ENCODE data around the gene SPOCK1.

SPOCK1 gene

GRCh38 chr5:137361280-137361679 lies 137.8 kb downstream of the SPOCK1 start:
- Mint-ChIP-seq H3K27me3 (ENCODE audit: low read depth) (peaks cover 30% of the 10 kb centered on the region), H3K27ac (no peak overlapping the region), H3K9me3 (no peaks in the 10 kb centered on the region), H3K4me3 (no peak overlapping the region), H3K36me3 (ENCODE audit: low read depth) (no peaks in the 10 kb centered on the region), H3K4me1 (peaks cover 9% of the 10 kb centered on the region)
- no peak for TF ChIP-seq CTCF (IDR thresholded peaks at IDR 0.05; ENCODE audit: unreplicated experiment in 3 of 3)

- Mint-ChIP-seq H3K27ac (no peak overlapping the region), H3K9me3 (no peaks in the 10 kb centered on the region), H3K27me3 (ENCODE audit: low read depth) (peaks cover 34% of the 10 kb centered on the region), H3K36me3 (ENCODE audit: low read depth) (no peaks in the 10 kb centered on the region), H3K4me1 (peaks cover 2% of the 10 kb centered on the region), H3K4me3 (no peak overlapping the region)
- no peak for TF ChIP-seq CTCF (IDR thresholded peaks at IDR 0.05; ENCODE audit: unreplicated experiment in 3 of 3)
Observed at GRCh38 chr5:137360607-137361006, 138.5 kb downstream of the SPOCK1 start.

- Mint-ChIP-seq H3K36me3 (ENCODE audit: low read depth) (no peaks in the 10 kb centered on the region), H3K27ac (no peak overlapping the region), H3K27me3 (ENCODE audit: low read depth) (peaks cover 41% of the 10 kb centered on the region), H3K4me1 (no peaks in the 10 kb centered on the region), H3K9me3 (no peaks in the 10 kb centered on the region), H3K4me3 (no peak overlapping the region)
- TF ChIP-seq CTCF (IDR thresholded peaks at IDR 0.05; ENCODE audit: unreplicated experiment in 3 of 3) = no peak
Observed at GRCh38 chr5:137359941-137360340, 139.2 kb downstream of the SPOCK1 start.

- no peak for TF ChIP-seq CTCF (IDR thresholded peaks at IDR 0.05; ENCODE audit: unreplicated experiment in 3 of 3)
- no peaks in the 10 kb centered on the region for H3K9me3 Mint-ChIP-seq
- H3K4me3 Mint-ChIP-seq = no peak overlapping the region
- no peaks in the 10 kb centered on the region for H3K4me1 Mint-ChIP-seq
- H3K36me3 Mint-ChIP-seq (ENCODE audit: low read depth) = no peaks in the 10 kb centered on the region
- peaks cover 50% of the 10 kb centered on the region for H3K27me3 Mint-ChIP-seq (ENCODE audit: low read depth)
- no peak overlapping the region for H3K27ac Mint-ChIP-seq
Observed at GRCh38 chr5:137357436-137357835, 141.7 kb downstream of the SPOCK1 start.

GRCh38 chr5:137356127-137356526 lies 143.0 kb downstream of the SPOCK1 start:
- H3K4me1 Mint-ChIP-seq = no peaks in the 10 kb centered on the region
- TF ChIP-seq CTCF (IDR thresholded peaks at IDR 0.05; ENCODE audit: unreplicated experiment in 3 of 3) = no peak
- no peaks in the 10 kb centered on the region for H3K9me3 Mint-ChIP-seq
- no peak overlapping the region for H3K4me3 Mint-ChIP-seq
- no peak overlapping the region for H3K27ac Mint-ChIP-seq
- peaks cover 48% of the 10 kb centered on the region for H3K27me3 Mint-ChIP-seq (ENCODE audit: low read depth)
- H3K36me3 Mint-ChIP-seq (ENCODE audit: low read depth) = no peaks in the 10 kb centered on the region

- Mint-ChIP-seq H3K27me3 (ENCODE audit: low read depth) (peaks cover 46% of the 10 kb centered on the region), H3K36me3 (ENCODE audit: low read depth) (no peaks in the 10 kb centered on the region), H3K4me3 (no peak overlapping the region), H3K27ac (no peak overlapping the region), H3K4me1 (no peaks in the 10 kb centered on the region), H3K9me3 (no peaks in the 10 kb centered on the region)
- no peak for TF ChIP-seq CTCF (IDR thresholded peaks at IDR 0.05; ENCODE audit: unreplicated experiment in 3 of 3)
Observed at GRCh38 chr5:137355708-137356107, 143.4 kb downstream of the SPOCK1 start.
